NCI-H2196 (cell line): ENCODE results near the gene MVD.

ENCODE experiments used
- DNase-seq: peaks from one replicate; lab custom pipeline; 2025; ENCODE audit not compliant: unreplicated experiment; lab: John Stamatoyannopoulos, UW

MVD gene

GRCh38 chr16:88697116-88697830 is 34.4 kb upstream of the MVD start:
- DNase-seq, result no peak

- no peak for DNase-seq
These were observed 33.5 kb upstream of the MVD start for GRCh38 chr16:88696441-88696840.

GRCh38 chr16:88695753-88696152 is 32.9 kb upstream of the MVD start:
- DNase-seq, result no peak

GRCh38 chr16:88695218-88695617 is 32.3 kb upstream of the MVD start:
- DNase-seq, result no peak

GRCh38 chr16:88694221-88695087 is 31.6 kb upstream of the MVD start:
- no peak for DNase-seq

GRCh38 chr16:88693420-88694177 is 30.7 kb upstream of the MVD start:
- DNase-seq, result no peak

GRCh38 chr16:88692861-88693260 is 30.0 kb upstream of the MVD start:
- DNase-seq, result no peak

GRCh38 chr16:88691924-88692560 is 29.2 kb upstream of the MVD start:
- no peak for DNase-seq

GRCh38 chr16:88691129-88691813 is 28.4 kb upstream of the MVD start:
- no peak for DNase-seq

GRCh38 chr16:88690341-88691128 is 27.6 kb upstream of the MVD start:
- DNase-seq, result no peak

GRCh38 chr16:88688013-88688778 is 25.3 kb upstream of the MVD start:
- peak; percentile 61 for DNase-seq

GRCh38 chr16:88687676-88688012 is 24.8 kb upstream of the MVD start:
- DNase-seq, result no peak

GRCh38 chr16:88687254-88687576 is 24.3 kb upstream of the MVD start:
- no peak for DNase-seq

- peak; percentile 73 for DNase-seq
These were observed 23.8 kb upstream of the MVD start, which contains the start of gene SNAI3 for GRCh38 chr16:88686439-88687253. TSS of gene SNAI3 (minus strand) at chr16:88686507. CDS start at chr16:88686406, 101 bp downstream.

- peak; percentile 37 for DNase-seq
These were observed 23.2 kb upstream of the MVD start for GRCh38 chr16:88686062-88686438.

- DNase-seq, result no peak
These were observed 22.5 kb upstream of the MVD start for GRCh38 chr16:88685156-88686061.

GRCh38 chr16:88684569-88685155 is 21.8 kb upstream of the MVD start:
- no peak for DNase-seq
